ENCODE results near the gene LAMTOR3.

GRCh38 chr4:99876946-99877345, 17.3 kb downstream of the LAMTOR3 start:
- no peak for TF ChIP-seq ZNF274 (IDR thresholded peaks at IDR 0.05; ENCODE audit: low read depth, low read length)
- no peak for TF ChIP-seq YY1 (IDR thresholded peaks at IDR 0.05; ENCODE audit: insufficient read depth, insufficient read length)

Data from NT2/D1 (cell line).